GM21576 (cell line): ENCODE data around the gene MICB.
"Not testable (repeated sequence)": the region's sequence is repeated elsewhere in the genome, so short reads cannot be mapped to it uniquely, and the experiment has no call there.

Experiments used
- ATAC-seq: cut with Tn5 transposase; IDR thresholded peaks from one replicate; pipeline ENCODE4 v1.9.1; 2021; ENCODE audit warnings: mild to moderate bottlenecking, moderate library complexity; ENCODE audit not compliant: unreplicated experiment

MICB gene

GRCh38 chr6:31473780-31474761 lies 23.9 kb upstream of the MICB start:
- ATAC-seq: no peak

GRCh38 chr6:31474871-31475286 lies 23.1 kb upstream of the MICB start:
- no peak for ATAC-seq

- no peak for ATAC-seq
Measured at GRCh38 chr6:31476515-31477139, 21.3 kb upstream of the MICB start.

- no peak for ATAC-seq
Measured at GRCh38 chr6:31477521-31477920, 20.4 kb upstream of the MICB start.

- no peak for ATAC-seq
Measured at GRCh38 chr6:31478186-31478950, 19.6 kb upstream of the MICB start.

GRCh38 chr6:31479151-31479932 lies 18.6 kb upstream of the MICB start:
- ATAC-seq: no peak

- ATAC-seq: no peak
Measured at GRCh38 chr6:31479933-31480535, 17.9 kb upstream of the MICB start.

GRCh38 chr6:31480574-31480973 lies 17.4 kb upstream of the MICB start:
- no peak for ATAC-seq

- no peak for ATAC-seq
Measured at GRCh38 chr6:31483392-31483791, 14.6 kb upstream of the MICB start.

- ATAC-seq: no peak
Measured at GRCh38 chr6:31485055-31485454, 12.9 kb upstream of the MICB start.

GRCh38 chr6:31486065-31486837 lies 11.7 kb upstream of the MICB start:
- not testable (repeated sequence) for ATAC-seq

- ATAC-seq: not testable (repeated sequence)
Measured at GRCh38 chr6:31487674-31488073, 10.3 kb upstream of the MICB start.

- no peak for ATAC-seq
Measured at GRCh38 chr6:31489086-31489485, 8.9 kb upstream of the MICB start.

GRCh38 chr6:31490115-31490873 lies 7.7 kb upstream of the MICB start:
- ATAC-seq: no peak

- not testable (repeated sequence) for ATAC-seq
Measured at GRCh38 chr6:31493550-31493874, 4.4 kb upstream of the MICB start.

GRCh38 chr6:31493875-31494694 lies 3.9 kb upstream of the MICB start:
- ATAC-seq: peak; percentile 56

- no peak for ATAC-seq
Measured at GRCh38 chr6:31495580-31495979, 2.4 kb upstream of the MICB start.

GRCh38 chr6:31496826-31497225 lies 1.1 kb upstream of the MICB start:
- ATAC-seq: not testable (repeated sequence)
